Suprapubic skin (tissue), 3 donors: ENCODE measurements around the gene CEP85.

ENCODE experiments used
- CTCF ChIP-seq, 2 donors: fragments of 200-600 bp in 1 of 2; fragments of 450-650 bp in 1 of 2; sonication (generic) in 1 of 2; IDR thresholded peaks; one replicate each; pipeline ENCODE4 v1.5.1; 2016 to 2019; ENCODE audit warnings: antibody characterized with exemption in 2 of 2, mild to moderate bottlenecking in 1 of 2, moderate library complexity in 1 of 2
- EP300 ChIP-seq: sonication (generic); formaldehyde crosslinking; IDR thresholded peaks from one replicate; pipeline ENCODE4 v1.6.1; 2017; ENCODE audit warnings: antibody characterized with exemption
- POLR2A ChIP-seq, 2 donors: fragments of 450-650 bp; IDR thresholded peaks; one replicate each; pipeline ENCODE4 v1.6.1; 2017; ENCODE audit warnings: antibody characterized with exemption in 2 of 2, mild to moderate bottlenecking in 2 of 2, moderate library complexity in 2 of 2

GRCh38 chr1:26283279-26283853 is 49.4 kb downstream of the CEP85 start:
- TF ChIP-seq CTCF (IDR thresholded peaks at IDR 0.05), result no peak
- no peak for TF ChIP-seq EP300
- no peak for TF ChIP-seq POLR2A (IDR thresholded peaks at IDR 0.05)
